GM21528 (cell line): ENCODE data around the gene GNAQ.

Experiments
- ATAC-seq: cut with Tn5 transposase; IDR thresholded peaks from one replicate; pipeline ENCODE4 v1.9.1; 2021; ENCODE audit warnings: mild to moderate bottlenecking, moderate library complexity; ENCODE audit not compliant: unreplicated experiment, low FRiP score

The GNAQ gene

DNA sequence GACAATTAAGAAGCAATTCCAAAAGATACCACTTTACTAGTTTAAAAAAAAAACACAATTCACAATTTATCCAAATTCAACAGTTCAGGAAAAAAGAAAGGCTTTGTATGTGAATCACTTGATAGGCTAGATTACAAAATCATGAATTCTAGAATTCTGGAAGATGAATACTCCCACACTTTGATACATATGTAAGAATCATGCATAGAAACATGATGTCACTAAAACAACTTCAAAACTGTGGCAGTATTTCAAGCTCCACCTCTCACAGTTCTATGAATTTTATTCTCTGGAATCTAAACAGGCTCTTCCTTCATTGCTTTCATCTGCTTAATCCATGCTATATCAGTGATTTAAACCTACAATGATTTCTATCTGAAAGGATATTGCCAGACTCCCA, 51.0 kb downstream of the GNAQ start:
- no peak for ATAC-seq

- ATAC-seq, result no peak
These were observed 53.4 kb downstream of the GNAQ start for GRCh38 chr9:77978086-77978781.

DNA sequence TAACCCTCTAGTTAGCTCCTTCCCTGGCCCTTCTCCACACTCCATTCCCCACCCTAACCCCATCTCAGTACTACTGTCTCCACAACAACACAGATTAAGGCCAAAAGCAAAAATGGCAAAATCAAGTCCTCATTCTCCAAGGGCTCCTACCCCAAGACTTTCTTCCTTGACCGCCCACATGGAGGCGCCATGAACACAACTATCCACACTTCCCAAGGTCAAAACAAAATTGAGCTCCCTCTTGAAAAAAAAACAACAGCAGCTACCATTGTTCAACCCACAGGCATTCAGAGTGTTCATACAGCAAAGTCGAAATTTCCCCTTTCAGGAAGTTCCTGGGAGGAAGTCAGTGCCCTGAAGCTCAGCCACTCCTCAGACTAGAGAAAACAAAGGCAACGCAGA, 54.4 kb downstream of the GNAQ start:
- no peak for ATAC-seq

- ATAC-seq, result no peak
These were observed 55.8 kb downstream of the GNAQ start for GRCh38 chr9:77975806-77976205.

DNA sequence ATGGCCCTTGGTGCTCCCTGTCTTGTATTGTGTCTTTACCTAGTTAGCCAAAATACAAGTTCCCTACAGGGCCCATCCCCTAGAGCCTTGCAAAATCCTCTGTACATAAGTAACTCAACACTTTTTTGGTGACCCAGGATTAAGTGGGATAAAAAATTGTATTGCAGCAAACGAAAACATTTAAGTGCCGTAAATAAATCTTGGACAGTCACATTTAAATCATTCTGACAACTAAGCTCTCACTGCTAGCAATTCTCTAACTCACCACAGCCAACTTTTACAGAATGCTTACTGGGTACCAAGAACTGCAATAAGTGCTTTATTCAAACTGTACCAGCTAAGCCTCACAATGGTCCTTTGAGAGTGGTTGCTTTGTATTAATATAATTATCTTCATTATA, 56.6 kb downstream of the GNAQ start:
- ATAC-seq, result no peak

- ATAC-seq, result no peak
These were observed 57.2 kb downstream of the GNAQ start for GRCh38 chr9:77974434-77974833.

DNA sequence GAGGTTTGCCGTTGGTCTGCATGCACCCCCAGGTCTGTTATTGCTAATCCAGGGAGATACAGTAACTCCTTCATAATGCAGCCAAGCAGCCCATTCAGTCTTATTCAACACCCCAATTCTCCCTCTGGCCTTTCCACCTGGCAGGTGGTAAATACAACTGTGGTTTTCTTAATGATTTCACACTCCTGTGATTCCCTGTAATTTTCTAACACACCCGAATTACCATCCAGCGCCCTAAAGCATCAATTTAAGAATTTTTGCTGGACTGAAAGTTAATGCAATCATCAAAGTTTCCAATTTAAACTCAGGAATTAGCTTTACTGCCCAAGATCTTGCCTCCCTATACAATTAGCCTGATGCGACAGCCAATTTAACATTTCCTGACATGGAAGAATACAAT, 62.5 kb downstream of the GNAQ start:
- no peak for ATAC-seq

DNA sequence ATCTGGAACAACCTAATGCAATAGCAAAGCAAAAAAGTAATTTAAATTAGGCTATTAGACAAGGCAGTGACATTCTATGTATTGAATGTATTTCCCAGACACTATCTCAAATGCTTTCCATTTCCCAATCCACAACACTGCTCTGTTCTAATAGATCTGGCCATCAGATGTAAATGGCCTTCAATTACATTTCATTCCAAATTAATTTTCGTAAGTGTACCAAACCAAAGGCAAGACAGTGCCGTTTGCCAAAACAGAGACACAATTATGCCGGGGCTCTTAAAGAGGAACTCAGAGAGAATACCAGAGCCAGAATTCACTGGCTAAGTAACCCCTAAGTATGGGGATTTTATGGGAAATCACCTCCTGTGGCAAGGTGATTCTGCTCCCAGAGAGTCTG, 63.1 kb downstream of the GNAQ start:
- ATAC-seq, result no peak

DNA sequence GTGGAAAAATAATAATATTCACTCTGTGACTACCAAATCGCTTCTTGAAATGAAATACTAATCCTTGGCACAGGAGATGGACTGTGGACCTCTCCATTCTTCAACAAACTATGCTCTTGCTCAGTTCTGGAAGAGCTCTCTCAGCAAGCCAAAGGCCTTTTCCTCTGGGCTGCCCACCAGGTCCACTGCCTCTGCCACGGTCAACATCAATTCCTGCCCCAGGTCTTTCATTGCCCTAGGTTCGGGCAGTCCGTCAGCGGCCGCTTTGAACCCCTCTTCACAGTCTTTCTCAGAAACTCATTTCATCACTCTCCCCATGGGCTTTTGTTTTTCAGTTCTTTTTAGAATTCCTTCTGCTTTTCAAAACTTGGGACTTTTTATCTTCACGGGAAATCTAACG, 64.9 kb downstream of the GNAQ start:
- no peak for ATAC-seq

DNA sequence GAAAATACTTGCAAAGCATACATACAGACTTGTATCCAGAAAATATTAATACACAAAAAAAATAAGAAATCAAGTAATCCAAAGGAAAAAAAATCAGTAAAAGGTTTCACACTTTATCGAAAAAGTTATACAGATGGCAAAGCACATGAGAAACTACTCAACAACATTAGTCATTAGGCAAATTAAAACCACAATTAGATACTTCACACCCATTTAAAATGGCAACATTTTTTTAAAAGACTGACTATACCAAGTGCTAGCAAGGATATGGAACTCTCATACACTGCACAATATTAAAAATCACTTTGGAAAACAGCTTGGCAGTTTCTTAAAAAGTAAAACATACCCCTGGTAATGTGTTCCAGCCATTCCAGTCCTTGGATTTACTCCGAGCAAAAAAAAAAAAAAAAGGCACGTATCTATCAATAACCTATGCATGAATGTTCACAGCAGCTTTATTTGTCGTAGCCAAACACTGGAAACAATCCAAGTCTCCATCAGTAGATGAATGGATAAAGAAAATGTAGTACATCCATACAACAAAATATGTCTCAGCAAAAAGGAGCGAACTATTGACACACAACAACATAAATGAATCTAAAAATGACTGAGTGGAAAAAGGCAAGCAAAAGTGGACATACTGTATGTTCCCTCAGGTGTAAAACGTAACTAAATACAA, 66.0 kb downstream of the GNAQ start:
- ATAC-seq, result no peak

- ATAC-seq, result no peak
These were observed 67.4 kb downstream of the GNAQ start for GRCh38 chr9:77964258-77964657.

DNA sequence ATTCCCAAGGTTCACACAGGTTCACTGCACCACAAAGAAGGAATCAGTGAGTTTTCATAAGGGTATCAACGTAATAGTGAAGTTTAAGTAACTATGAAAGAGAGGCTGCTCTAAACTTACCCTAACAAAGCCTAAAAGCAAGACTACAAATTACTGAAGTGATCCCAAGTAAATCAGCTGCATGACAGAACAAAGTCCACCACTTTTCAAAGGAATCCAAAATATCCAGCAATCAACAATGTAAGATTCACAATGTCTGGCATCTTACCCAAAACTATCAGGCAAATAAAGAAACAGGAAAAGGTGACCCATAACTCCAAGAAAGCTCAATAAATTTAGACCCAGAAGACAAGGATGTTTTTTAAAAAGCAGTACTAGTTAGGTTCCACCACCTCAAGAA, 70.1 kb downstream of the GNAQ start:
- ATAC-seq, result no peak

- ATAC-seq, result no peak
These were observed 71.1 kb downstream of the GNAQ start for GRCh38 chr9:77960356-77961153.

GRCh38 chr9:77959803-77960202, 71.8 kb downstream of the GNAQ start:
- no peak for ATAC-seq

DNA sequence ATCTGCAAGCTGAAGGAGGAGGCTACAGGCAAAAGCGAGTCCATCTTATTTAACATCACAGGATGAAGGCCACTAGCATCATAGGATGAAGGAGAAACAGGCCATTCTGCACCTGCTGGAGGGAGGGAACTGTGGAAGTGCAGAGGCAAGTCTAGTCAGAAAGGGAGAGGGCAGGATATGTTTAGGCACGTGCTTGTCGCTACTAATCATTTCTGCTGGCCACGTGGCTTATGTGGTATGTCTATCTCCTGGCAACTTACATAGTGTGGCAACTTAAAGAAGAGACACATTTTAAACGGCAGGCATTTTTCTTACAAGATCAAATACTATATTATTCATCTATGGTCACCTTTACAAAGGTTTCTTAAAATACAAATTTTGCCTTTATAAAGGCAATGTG, 74.0 kb downstream of the GNAQ start:
- ATAC-seq, result no peak

GRCh38 chr9:77956555-77956954, 75.1 kb downstream of the GNAQ start:
- no peak for ATAC-seq

DNA sequence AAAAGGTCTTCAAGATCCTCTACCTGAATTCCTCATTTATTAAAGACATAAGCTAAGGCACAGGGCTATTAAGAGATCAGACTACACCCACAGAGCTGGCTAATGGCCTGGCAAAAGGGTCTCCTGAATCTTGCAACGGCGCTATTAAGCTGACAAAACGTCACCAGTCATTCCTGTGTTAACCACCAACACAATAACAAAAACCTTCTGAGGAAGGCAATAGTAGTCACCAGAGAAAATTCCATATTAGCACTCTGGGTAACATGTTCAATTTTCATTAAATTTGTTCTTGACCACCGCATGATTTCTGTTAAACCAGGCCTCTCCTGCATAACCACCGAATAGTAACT, 77.0 kb downstream of the GNAQ start:
- no peak for ATAC-seq

DNA sequence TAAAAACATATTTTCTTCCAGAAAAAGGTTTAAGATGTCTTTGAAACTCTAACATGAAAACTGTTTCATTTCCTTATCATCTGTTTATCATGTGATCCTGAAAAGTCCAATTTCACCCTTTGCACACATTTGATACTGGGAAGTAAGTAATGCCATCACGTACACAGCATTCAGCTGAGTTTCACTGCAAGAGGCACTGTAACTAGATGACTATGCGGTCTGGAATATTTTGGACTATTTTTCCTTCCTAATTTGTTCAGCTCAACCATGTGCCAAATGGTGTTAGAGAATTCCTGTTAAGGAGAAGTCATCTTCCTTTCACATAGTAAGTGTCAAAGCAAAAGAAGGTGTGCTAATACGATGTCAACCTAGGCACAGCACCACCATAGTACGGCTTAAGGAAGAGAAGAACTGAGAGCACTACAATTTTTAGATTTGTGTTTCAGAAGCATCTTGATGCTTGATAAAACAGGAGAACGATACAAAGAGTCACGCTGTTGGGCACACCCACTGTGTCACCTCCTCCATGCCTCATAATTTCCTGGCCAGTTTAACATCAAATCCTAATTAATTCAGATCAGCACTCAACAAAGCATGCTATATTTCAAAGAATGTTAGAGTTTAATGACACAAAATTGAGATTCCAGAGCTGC, 77.5 kb downstream of the GNAQ start:
- ATAC-seq, result no peak

DNA sequence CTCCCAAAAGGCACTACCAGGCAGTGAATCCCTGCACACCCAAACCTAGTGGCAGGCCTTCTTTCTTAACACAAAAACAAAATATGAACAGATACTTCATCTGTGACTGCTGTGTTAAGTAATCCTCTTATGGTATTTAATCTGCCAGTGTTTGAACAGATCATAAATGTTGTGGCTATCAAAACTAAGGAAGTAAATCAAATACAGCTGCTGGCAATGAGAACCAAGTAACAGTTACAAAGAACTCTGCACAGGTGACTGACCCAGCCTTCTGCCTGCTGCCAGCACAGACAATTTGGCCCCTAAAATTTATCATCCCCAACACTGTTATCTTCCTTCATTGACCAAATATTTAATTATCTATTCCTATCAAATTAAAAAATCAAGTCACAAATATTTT, 78.0 kb downstream of the GNAQ start:
- ATAC-seq, result no peak

GRCh38 chr9:77952635-77953328, 78.8 kb downstream of the GNAQ start:
- no peak for ATAC-seq

DNA sequence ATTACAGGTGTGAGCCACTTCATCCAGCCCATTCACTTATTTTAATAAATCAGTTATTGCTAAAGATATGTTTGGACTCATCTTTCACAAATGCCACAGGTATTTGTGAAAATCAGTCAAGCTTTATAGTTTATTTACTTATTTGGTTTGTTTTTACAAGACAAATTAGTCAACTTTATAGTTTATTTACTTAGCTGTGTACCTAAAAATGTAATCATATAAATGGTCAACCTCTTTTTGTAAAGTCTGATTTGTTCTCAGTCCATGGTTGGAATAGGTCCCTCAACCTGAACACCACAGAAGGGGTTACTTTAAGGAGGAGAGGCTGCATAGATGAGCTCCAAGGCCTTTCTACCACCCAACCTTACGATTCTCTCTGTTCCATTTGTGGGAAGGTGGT, 80.2 kb downstream of the GNAQ start:
- ATAC-seq, result no peak
